OCI-M2 (cell line): ENCODE measurements around the gene SHTN1.

Source experiments
- DNase-seq: peaks from one replicate; lab custom pipeline; 2025; ENCODE audit not compliant: unreplicated experiment; lab: John Stamatoyannopoulos, UW

Gene SHTN1

GRCh38 chr10:117005026-117005526 lies at the start of gene SHTN1:
Gene SHTN1 (minus strand): TSS chr10:117005187. CDS start chr10:117005079, 108 bp downstream.
- DNase-seq: no peak

- DNase-seq: no peak
Measured at GRCh38 chr10:117053482-117053881, 48.5 kb upstream of the SHTN1 start.

- DNase-seq: no peak
Measured at GRCh38 chr10:117047947-117048346, 43.0 kb upstream of the SHTN1 start.

- DNase-seq: no peak
Measured at GRCh38 chr10:117016266-117016665, 11.3 kb upstream of the SHTN1 start.

- no peak for DNase-seq
Measured at GRCh38 chr10:117014835-117015234, 9.8 kb upstream of the SHTN1 start.

GRCh38 chr10:117007080-117007479 lies 2.1 kb upstream of the SHTN1 start:
- no peak for DNase-seq

GRCh38 chr10:117005527-117006055 lies 604 bp upstream of the SHTN1 start:
- DNase-seq: no peak

- DNase-seq: no peak
Measured at GRCh38 chr10:117004227-117005025, 561 bp downstream of the SHTN1 start.

- DNase-seq: no peak
Measured at GRCh38 chr10:117003336-117003735, 1.7 kb downstream of the SHTN1 start.

- no peak for DNase-seq
Measured at GRCh38 chr10:117002206-117002605, 2.8 kb downstream of the SHTN1 start.

GRCh38 chr10:117001144-117001543 lies 3.8 kb downstream of the SHTN1 start:
- DNase-seq: no peak

GRCh38 chr10:117000580-117000979 lies 4.4 kb downstream of the SHTN1 start:
- DNase-seq: no peak

- no peak for DNase-seq
Measured at GRCh38 chr10:116998172-116998571, 6.8 kb downstream of the SHTN1 start.

- no peak for DNase-seq
Measured at GRCh38 chr10:116997015-116997414, 8.0 kb downstream of the SHTN1 start.

- no peak for DNase-seq
Measured at GRCh38 chr10:116995648-116996047, 9.3 kb downstream of the SHTN1 start.

GRCh38 chr10:116994113-116994890 lies 10.7 kb downstream of the SHTN1 start:
- no peak for DNase-seq

GRCh38 chr10:116993610-116994009 lies 11.4 kb downstream of the SHTN1 start:
- DNase-seq: no peak

GRCh38 chr10:116992183-116992582 lies 12.8 kb downstream of the SHTN1 start:
- DNase-seq: no peak

- no peak for DNase-seq
Measured at GRCh38 chr10:116990276-116990800, 14.6 kb downstream of the SHTN1 start.

GRCh38 chr10:116989439-116989838 lies 15.5 kb downstream of the SHTN1 start:
- no peak for DNase-seq

GRCh38 chr10:116988311-116988710 lies 16.7 kb downstream of the SHTN1 start:
- no peak for DNase-seq

GRCh38 chr10:116985611-116986010 lies 19.4 kb downstream of the SHTN1 start:
- no peak for DNase-seq
